CD4-positive, alpha-beta memory T cell (primary cell): ENCODE data around the gene YBX3. TPM values are rescaled to one million over a fixed set of nuclear protein-coding genes. Genes with fewer than 3 reads are reported as not detected.

Experiments
- CTCF ChIA-PET: fragments of 350-600 bp; sonication (Branson Sonifier 250); formaldehyde crosslinking; loops from one replicate; lab custom pipeline; 2021; ENCODE audit warnings: inconsistent platforms; ENCODE audit not compliant: partially characterized antibody; lab: Charles Lee
- POLR2A ChIA-PET: fragments of 350-600 bp; sonication (Branson Sonifier 250); formaldehyde crosslinking; loops from one replicate; lab custom pipeline; 2021; ENCODE audit not compliant: partially characterized antibody; lab: Charles Lee
- DNase-seq, 5 donors: peaks; one replicate each; pipeline versions ENCODE4 v3.0.0 to v3.0.0-alpha.2; 2020 to 2022; ENCODE audit warnings: mixed read lengths in 1 of 5
- H3K27ac ChIP-seq: one replicate; pipeline ENCODE4 v1.7.0; 2013; ENCODE audit warnings: low read depth, low read length
- H3K27me3 ChIP-seq: 2 replicates; pipeline ENCODE4 v1.7.0; 2013; ENCODE audit warnings: mild to moderate bottlenecking, low read length, moderate library complexity; ENCODE audit not compliant: insufficient read depth
- H3K36me3 ChIP-seq: 2 replicates; pipeline ENCODE4 v1.7.0; 2013; ENCODE audit warnings: mild to moderate bottlenecking, low read length, moderate library complexity; ENCODE audit not compliant: insufficient read depth
- H3K4me1 ChIP-seq: 2 replicates; pipeline ENCODE4 v1.7.0; 2013; ENCODE audit warnings: mild to moderate bottlenecking, low read length, moderate library complexity; ENCODE audit not compliant: insufficient read depth
- H3K4me3 ChIP-seq, 2 donors: one replicate each; pipeline ENCODE4 v1.7.0; 2013; ENCODE audit warnings: low read length in 2 of 2, mild to moderate bottlenecking in 1 of 2
- H3K9me3 ChIP-seq, 2 donors: one replicate each; pipeline ENCODE4 v1.7.0; 2013; ENCODE audit warnings: low read length in 2 of 2, control low read depth in 1 of 2; ENCODE audit not compliant: control insufficient read depth in 1 of 2
- H3K27ac Mint-ChIP-seq, 7 donors: one replicate each; pipeline ENCODE4 v1.8.0; 2020 to 2021; ENCODE audit warnings: mixed read lengths in 7 of 7, mild to moderate bottlenecking in 6 of 7, inconsistent platforms in 3 of 7, moderate library complexity in 3 of 7
- H3K27me3 Mint-ChIP-seq, 2 donors: one replicate each; pipeline ENCODE4 v1.8.0; 2020 to 2021; ENCODE audit warnings: mixed read lengths in 2 of 2
- H3K36me3 Mint-ChIP-seq, 2 donors: one replicate each; pipeline ENCODE4 v1.8.0; 2020 to 2021; ENCODE audit warnings: mixed read lengths in 2 of 2, inconsistent platforms in 1 of 2, mild to moderate bottlenecking in 1 of 2
- H3K4me1 Mint-ChIP-seq, 4 donors: one replicate each; pipeline ENCODE4 v1.8.0; 2020 to 2021; ENCODE audit warnings: mixed read lengths in 4 of 4, mild to moderate bottlenecking in 1 of 4
- H3K4me3 Mint-ChIP-seq, 8 donors: one replicate each; pipeline ENCODE4 v1.8.0; 2020 to 2021; ENCODE audit warnings: mixed read lengths in 8 of 8, mild to moderate bottlenecking in 7 of 8, moderate library complexity in 6 of 8, inconsistent platforms in 3 of 8
- H3K9me3 Mint-ChIP-seq, 8 donors: one replicate each; pipeline ENCODE4 v1.8.0; 2020 to 2021; ENCODE audit warnings: mixed read lengths in 8 of 8, mild to moderate bottlenecking in 5 of 8, inconsistent platforms in 3 of 8, moderate library complexity in 1 of 8
- intact Hi-C: fragments of 100-400 bp; cut with micrococcal nuclease; formaldehyde crosslinking; loops from one replicate; pipeline ENCODE4 v1.15.1; 2023
- polyA plus RNA-seq, 2 donors: library from polyadenylated mRNA; unstranded; fragments of 300-500 nt; fragmentation: Illumina TruSeq; gene quantifications; one replicate each; pipeline ENCODE4 v1.2.3, GENCODE V29; 2021
- total RNA-seq, 2 experiments: library from RNA; stranded (reverse); gene quantifications; one replicate each; pipeline ENCODE4 v1.2.3, GENCODE V29; 2021

YBX3 gene
- total and polyA plus RNA-seq, 4 experiments from 2014 or later: 1.7 to 5.1 (median 2.6) TPM

GRCh38 chr12:10722502-10722904, 620 bp downstream of the YBX3 start:
- peak overlapping the region; percentile 69 to 84 (median 80) for H3K4me3 Mint-ChIP-seq
- ChIA-PET CTCF (no interaction called here), POLR2A (no interaction called here)
- Histone ChIP-seq H3K4me3 (peak overlapping the region; percentile 2 to 58), H3K4me1 (peaks cover 19% of the 10 kb centered on the region), H3K9me3 (no peaks in the 10 kb centered on the region), H3K36me3 (no peaks in the 10 kb centered on the region), H3K27me3 (peaks cover 26% of the 10 kb centered on the region), H3K27ac (no peak overlapping the region)
- peaks cover 0 to 4% (median 0%) of the 10 kb centered on the region in 8 donors for H3K9me3 Mint-ChIP-seq
- peaks cover 38 to 50% of the 10 kb centered on the region in 2 donors for H3K27me3 Mint-ChIP-seq
- H3K27ac Mint-ChIP-seq: peak overlapping the region; percentile 68 to 94 (median 92)
- intact Hi-C loops: no loop called here
- peak; percentile 17 to 47 (median 33) for DNase-seq
- H3K36me3 Mint-ChIP-seq: no peaks in the 10 kb centered on the region
- H3K4me1 Mint-ChIP-seq: peaks cover 10 to 24% (median 16%) of the 10 kb centered on the region in 4 donors

- Mint-ChIP-seq H3K9me3 (peaks cover 0 to 4% (median 0%) of the 10 kb centered on the region in 8 donors), H3K4me1 (peaks cover 10 to 24% (median 16%) of the 10 kb centered on the region in 4 donors), H3K4me3 (peak overlapping the region; percentile 69 to 84 (median 80)), H3K27me3 (peaks cover 40 to 52% of the 10 kb centered on the region in 2 donors), H3K36me3 (no peaks in the 10 kb centered on the region), H3K27ac (peak overlapping the region; percentile 68 to 94 (median 92))
- Histone ChIP-seq H3K36me3 (no peaks in the 10 kb centered on the region), H3K27me3 (peaks cover 32% of the 10 kb centered on the region), H3K4me3 (peak overlapping the region; percentile 2 to 58), H3K4me1 (peaks cover 19% of the 10 kb centered on the region), H3K9me3 (no peaks in the 10 kb centered on the region), H3K27ac (no peak overlapping the region)
- CTCF ChIA-PET: no interaction called here
- POLR2A ChIA-PET: no interaction called here
- DNase-seq: peak; percentile 46 to 75 (median 66)
- intact Hi-C loops: no loop called here
Measured at GRCh38 chr12:10721651-10722501, 1.2 kb downstream of the YBX3 start.

- CTCF ChIA-PET: no interaction called here
- Histone ChIP-seq H3K4me3 (no peak overlapping the region), H3K27me3 (peaks cover 30% of the 10 kb centered on the region), H3K9me3 (no peaks in the 10 kb centered on the region), H3K36me3 (no peaks in the 10 kb centered on the region), H3K4me1 (peaks cover 19% of the 10 kb centered on the region), H3K27ac (no peak overlapping the region)
- POLR2A ChIA-PET: no interaction called here
- no peak for DNase-seq
- intact Hi-C loops: no loop called here
- Mint-ChIP-seq H3K4me1 (peaks cover 13 to 24% (median 17%) of the 10 kb centered on the region in 4 donors), H3K4me3 (peak overlapping the region in 7 of 8 donors; percentile 6 to 81 (median 46)), H3K9me3 (peaks cover 0 to 4% (median 0%) of the 10 kb centered on the region in 8 donors), H3K27me3 (peaks cover 39 to 52% of the 10 kb centered on the region in 2 donors), H3K27ac (peak overlapping the region in 2 of 7 donors; percentile 51 to 69), H3K36me3 (no peaks in the 10 kb centered on the region)
Measured at GRCh38 chr12:10720974-10721650, 2.0 kb downstream of the YBX3 start.

GRCh38 chr12:10719482-10719881, 3.6 kb downstream of the YBX3 start:
- no peaks in the 10 kb centered on the region for H3K9me3 ChIP-seq
- H3K27me3 Mint-ChIP-seq: peaks cover 34 to 49% of the 10 kb centered on the region in 2 donors
- H3K27me3 ChIP-seq: peaks cover 25% of the 10 kb centered on the region
- H3K9me3 Mint-ChIP-seq: peaks cover 0 to 4% (median 0%) of the 10 kb centered on the region in 8 donors
- POLR2A ChIA-PET: no interaction called here
- intact Hi-C loops: no loop called here
- H3K27ac Mint-ChIP-seq: no peak overlapping the region
- DNase-seq: no peak
- CTCF ChIA-PET: interaction anchor here (0.9 kb wide), 1 partner anchor 31 kb away, joined by 4 read pairs; no protein-coding TSS in a partner anchor
- H3K4me3 Mint-ChIP-seq: no peak overlapping the region
- no peaks in the 10 kb centered on the region for H3K36me3 ChIP-seq
- no peak overlapping the region for H3K27ac ChIP-seq
- H3K4me1 ChIP-seq: peaks cover 30% of the 10 kb centered on the region
- H3K4me3 ChIP-seq: no peak overlapping the region
- H3K36me3 Mint-ChIP-seq: no peaks in the 10 kb centered on the region
- H3K4me1 Mint-ChIP-seq: peaks cover 19 to 33% (median 25%) of the 10 kb centered on the region in 4 donors

GRCh38 chr12:10718279-10718821, 4.8 kb downstream of the YBX3 start:
- H3K9me3 ChIP-seq: no peaks in the 10 kb centered on the region
- no peak overlapping the region for H3K4me3 ChIP-seq
- no peak overlapping the region for H3K27ac ChIP-seq
- Mint-ChIP-seq H3K27me3 (peaks cover 27 to 41% of the 10 kb centered on the region in 2 donors), H3K36me3 (no peaks in the 10 kb centered on the region), H3K4me3 (no peak overlapping the region), H3K9me3 (peaks cover 0 to 4% (median 0%) of the 10 kb centered on the region in 8 donors), H3K4me1 (peaks cover 17 to 27% (median 22%) of the 10 kb centered on the region in 4 donors), H3K27ac (peak overlapping the region in 1 of 7 donors; percentile 36)
- ChIA-PET POLR2A (no interaction called here), CTCF (no interaction called here)
- peaks cover 26% of the 10 kb centered on the region for H3K4me1 ChIP-seq
- peaks cover 18% of the 10 kb centered on the region for H3K27me3 ChIP-seq
- no peak for DNase-seq
- no peaks in the 10 kb centered on the region for H3K36me3 ChIP-seq
- intact Hi-C loops: no loop called here

- Mint-ChIP-seq H3K36me3 (no peaks in the 10 kb centered on the region), H3K4me1 (peaks cover 17 to 25% (median 21%) of the 10 kb centered on the region in 4 donors), H3K27ac (no peak overlapping the region), H3K4me3 (no peak overlapping the region), H3K27me3 (peaks cover 26 to 44% of the 10 kb centered on the region in 2 donors), H3K9me3 (peaks cover 0 to 4% (median 0%) of the 10 kb centered on the region in 8 donors)
- DNase-seq: no peak
- no peak overlapping the region for H3K4me3 ChIP-seq
- intact Hi-C loops: no loop called here
- H3K27me3 ChIP-seq: peaks cover 18% of the 10 kb centered on the region
- no peak overlapping the region for H3K27ac ChIP-seq
- no peaks in the 10 kb centered on the region for H3K36me3 ChIP-seq
- CTCF ChIA-PET: interaction anchor here (1.1 kb wide), 1 partner anchor 33 kb away, joined by 3 read pairs; no protein-coding TSS in a partner anchor
- H3K9me3 ChIP-seq: no peaks in the 10 kb centered on the region
- peaks cover 25% of the 10 kb centered on the region for H3K4me1 ChIP-seq
- POLR2A ChIA-PET: no interaction called here
Measured at GRCh38 chr12:10717410-10717809, 5.7 kb downstream of the YBX3 start.
